WTC11 (cell line): ENCODE measurements around the gene PAFAH2.

ENCODE experiments used
- ATF3 ChIP-seq: sonication (generic); formaldehyde crosslinking; conservative IDR thresholded peaks from 2 replicates; pipeline ENCODE4 v1.8.1; 2022; ENCODE audit warnings: mild to moderate bottlenecking, missing genetic modification reagents
- CDX4 ChIP-seq: fragments of 250-450 bp; sonication (Bioruptor Pico); IDR thresholded peaks from 2 replicates; pipeline ENCODE4 v1.9.0; 2021; ENCODE audit warnings: moderate library complexity, mild to moderate bottlenecking, inconsistent platforms, borderline replicate concordance
- CTCF ChIP-seq: fragments of 200-600 bp; IDR thresholded peaks from 2 replicates; pipeline ENCODE4 v1.8.0; 2022; ENCODE audit warnings: antibody characterized with exemption
- FOXK1 ChIP-seq: sonication (generic); formaldehyde crosslinking; IDR thresholded peaks from 2 replicates; pipeline ENCODE4 v1.8.0; 2022; ENCODE audit warnings: mild to moderate bottlenecking, moderate library complexity, missing genetic modification reagents
- FOXP1 ChIP-seq: sonication (generic); formaldehyde crosslinking; IDR thresholded peaks from 2 replicates; pipeline ENCODE4 v1.8.0; 2022; ENCODE audit warnings: missing genetic modification reagents, mild to moderate bottlenecking, moderate library complexity, borderline replicate concordance
- MAX ChIP-seq: sonication (generic); formaldehyde crosslinking; IDR thresholded peaks from 2 replicates; pipeline ENCODE4 v1.8.0; 2022; ENCODE audit warnings: mild to moderate bottlenecking, missing genetic modification reagents
- NFE2L1 ChIP-seq: sonication (generic); formaldehyde crosslinking; IDR thresholded peaks from 2 replicates; pipeline ENCODE4 v1.8.1; 2023; ENCODE audit warnings: missing genetic modification reagents
- ZBTB21 ChIP-seq: sonication (generic); formaldehyde crosslinking; IDR thresholded peaks from 2 replicates; pipeline ENCODE4 v1.8.1; 2023; ENCODE audit warnings: mild to moderate bottlenecking, missing genetic modification reagents, borderline replicate concordance

GRCh38 chr1:25996966-25997827 is 666 bp downstream of the PAFAH2 start:
- no peak for TF ChIP-seq CTCF
- TF ChIP-seq ATF3 (CRISPR knock-in tag) = no peak
- TF ChIP-seq NFE2L1 (CRISPR knock-in tag) = no peak
- no peak for TF ChIP-seq ZBTB21 (CRISPR knock-in tag)
- TF ChIP-seq MAX (CRISPR knock-in tag) = no peak
- no peak for TF ChIP-seq FOXP1 (CRISPR knock-in tag)
- TF ChIP-seq FOXK1 (CRISPR knock-in tag) = no peak
- no peak for TF ChIP-seq CDX4 (CRISPR knock-in tag)
